Measurements from ENCODE around the gene NFIB. TPM values are rescaled to one million over a fixed set of nuclear protein-coding genes. Genes with fewer than 3 reads are reported as not detected.

Gene NFIB
- total and polyA plus RNA-seq, 2 of the 4 experiments (the other 2 are of a cell fraction): 1.4 to 2.0 TPM

GRCh38 chr9:14033067-14033466 is 280.9 kb downstream of the NFIB start:
- no CpG with 5 or more reads among the region's 3 CpGs for WGBS, 2 experiments (ENCODE audit: extremely low coverage in 2 of 2, insufficient read length in 1 of 2)
- no peak for DNase-seq

More at GRCh38 chr9:14033067-14033466, 280.9 kb downstream of the NFIB start:
- ChIA-PET CTCF (no interaction called here), POLR2A (ENCODE audit: unreplicated experiment) (no interaction called here)
- no peak overlapping the region for H3K23ac ChIP-seq (ENCODE audit: low read depth, low read length)
- H3K9me1 ChIP-seq (ENCODE audit: insufficient read depth, low read length): no peaks in the 10 kb centered on the region
- no peak overlapping the region for H3K27ac ChIP-seq (ENCODE audit: insufficient read depth, low read length)
- no peak overlapping the region for H4K8ac ChIP-seq (ENCODE audit: low read depth in 2 of 2, low read length in 2 of 2)
- no peak overlapping the region for H2BK120ac ChIP-seq (ENCODE audit: low read depth, low read length)
- H3K79me1 ChIP-seq (ENCODE audit: low read depth in 1 of 2, low read length in 2 of 2): no peaks in the 10 kb centered on the region
- H3K36me3 ChIP-seq (ENCODE audit: control insufficient read depth, insufficient read depth, low read length): no peaks in the 10 kb centered on the region
- H4K20me1 ChIP-seq (ENCODE audit: insufficient read depth, low read length): no peaks in the 10 kb centered on the region
- no peak overlapping the region for H2AK9ac ChIP-seq (replicated peaks; ENCODE audit: low read depth, low read length, poor library complexity)
- intact Hi-C loops (cut with micrococcal nuclease): loop anchor here (5.0 kb wide), 1 partner anchor 289 kb away; no protein-coding TSS in a partner anchor
- H3K56ac ChIP-seq (ENCODE audit: extremely low read depth, insufficient read depth, low read length): no peak overlapping the region
- no peak overlapping the region for H2AFZ ChIP-seq (replicated peaks; ENCODE audit: low read length, poor library complexity)
- dilution Hi-C loops (cut with HindIII; ENCODE audit: low sequenced_read_pairs, unreplicated experiment): no loop called here
- no peak overlapping the region for H3K4me3 ChIP-seq (ENCODE audit: insufficient read depth, low read depth, low read length)
- no peak overlapping the region for H3K4ac ChIP-seq (ENCODE audit: low read depth, low read length)
- H4K5ac ChIP-seq (ENCODE audit: low read depth, low read length): no peak overlapping the region
- no peak overlapping the region for H4K91ac ChIP-seq (ENCODE audit: insufficient read depth, low read depth, low read length)
- TF ChIP-seq NFE2L2 (IDR thresholded peaks at IDR 0.05; ENCODE audit: low read depth, low read length): no peak
- TF ChIP-seq ELK1 (IDR thresholded peaks at IDR 0.05; ENCODE audit: borderline replicate concordance, low read depth, low read length): no peak
- TF ChIP-seq RFX5 (IDR thresholded peaks at IDR 0.05; ENCODE audit: low read depth, low read length): no peak
- no peak for TF ChIP-seq MXI1 (IDR thresholded peaks at IDR 0.05; ENCODE audit: borderline replicate concordance, low read depth, low read length)
- no peak for TF ChIP-seq SMC3 (IDR thresholded peaks at IDR 0.05; ENCODE audit: low read depth, low read length)
- TF ChIP-seq RAD21 (IDR thresholded peaks at IDR 0.05; ENCODE audit: low read length): no peak
- no peak for TF ChIP-seq BHLHE40 (IDR thresholded peaks at IDR 0.05; ENCODE audit: low read depth, low read length)
- no peak overlapping the region for H3K18ac ChIP-seq (ENCODE audit: low read depth, low read length)
- no peak overlapping the region for H3K4me2 ChIP-seq (ENCODE audit: low read depth, low read length)
- no peak overlapping the region for H3K14ac ChIP-seq (replicated peaks; ENCODE audit: low read depth, low read length)
- H2BK5ac ChIP-seq (ENCODE audit: low read depth, low read length, poor library complexity, severe bottlenecking): no peak overlapping the region
- no peak overlapping the region for H2BK20ac ChIP-seq (ENCODE audit: low read depth, low read length)
- no peak overlapping the region for H2BK15ac ChIP-seq (ENCODE audit: low read depth, low read length)
- no peak overlapping the region for H3K9ac ChIP-seq (ENCODE audit: low read depth, low read length)
- in situ Hi-C loops (cut with MboI; ENCODE audit: low sequenced_read_pairs): no loop called here
- peaks cover 2% of the 10 kb centered on the region for H3K27me3 ChIP-seq (ENCODE audit: control insufficient read depth, insufficient read depth, low read length)
- no peak overlapping the region for H2AK5ac ChIP-seq (ENCODE audit: low read depth, low read length)
- H3K4me1 ChIP-seq (ENCODE audit: control insufficient read depth, insufficient read depth, low read length): no peaks in the 10 kb centered on the region
- no TSS peak for BruUV-seq (replicated peaks)
- H3K9me3 ChIP-seq (ENCODE audit: control insufficient read depth, insufficient read depth, low read length): no peaks in the 10 kb centered on the region
- ATAC-seq (ENCODE audit: low read depth): no peak
